ENCODE data around the gene HSD11B2. TPM values are rescaled to one million over a fixed set of nuclear protein-coding genes. Genes with fewer than 3 reads are reported as not detected.

The HSD11B2 gene
- total and polyA plus RNA-seq, 2 of the 8 experiments (the other 6 are each of a cell fraction or from before 2014, with no cell fraction given) = 28.7 to 32.9 TPM

DNA sequence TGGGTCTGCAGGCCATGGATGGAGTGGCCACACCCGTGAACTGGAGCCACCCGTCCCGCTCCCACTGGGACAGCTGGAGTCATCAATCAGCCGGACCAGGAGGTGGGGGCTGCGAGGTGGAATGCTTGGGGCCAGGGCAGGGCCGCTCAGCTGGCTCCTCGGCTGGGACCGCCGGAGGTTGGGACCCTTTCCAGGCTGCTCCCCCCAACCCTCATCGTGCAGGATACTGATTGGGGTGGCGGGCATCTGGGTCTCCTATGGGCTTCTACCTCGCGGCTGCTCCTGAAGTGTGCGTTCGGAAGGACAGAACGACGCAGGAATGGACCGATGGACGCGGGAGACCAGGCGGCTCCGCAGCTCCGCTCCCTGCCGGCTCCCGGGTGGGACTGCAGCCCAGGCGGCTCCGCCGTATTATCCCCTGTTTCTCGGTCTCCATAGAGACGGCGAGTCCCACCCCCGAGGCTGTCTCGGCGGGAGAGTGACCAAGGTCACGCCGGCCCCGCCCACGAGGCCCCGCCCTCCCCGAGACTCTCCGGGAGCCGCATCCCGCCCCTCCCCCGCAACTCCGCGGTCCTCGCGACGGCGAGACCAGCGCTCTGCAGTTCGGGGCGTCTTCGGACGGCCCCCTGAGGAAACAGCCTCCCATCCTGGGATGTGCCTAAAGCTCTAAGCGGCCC is 37.7 kb upstream of the HSD11B2 start, which contains the start of gene TPPP3:
Gene TPPP3 (minus strand): TSS at position 388 of the 677 bp plus-strand sequence. CDS start 2,387 bp downstream, outside the sequence.
- Histone ChIP-seq H3K36me3 (ENCODE audit: control insufficient read depth in 2 of 4, insufficient read depth in 4 of 4, low read length in 3 of 4) (no peaks in the 10 kb centered on the region), H4K20me1 (replicated peaks in 1 of 2; ENCODE audit: control insufficient read depth in 1 of 2, insufficient read depth in 2 of 2, low read length in 2 of 2) (peaks cover 6 to 9% of the 10 kb centered on the region in 2 experiments), H3K27ac (ENCODE audit: low read depth, low read length) (no peak within 1 kb of the TSS), H3K18ac (ENCODE audit: extremely low read depth, low read length) (peak within 1 kb of the TSS; percentile 32; the same call in 1 of the 2 replicates), H4K8ac (ENCODE audit: extremely low read depth, insufficient read depth, low read length) (peak within 1 kb of the TSS; percentile 81), H3K23ac (ENCODE audit: insufficient read length) (no peak within 1 kb of the TSS), H2BK15ac (ENCODE audit: low read length) (peak within 1 kb of the TSS; percentile 72; the same call in 1 of the 2 replicates), H2BK5ac (ENCODE audit: low read depth, low read length) (no peak within 1 kb of the TSS), H2BK12ac (ENCODE audit: low read depth, low read length) (peak within 1 kb of the TSS; percentile 84; the same call in 1 of the 2 replicates), H3K4me1 (replicated peaks in 1 of 4; ENCODE audit: control insufficient read depth in 3 of 4, insufficient read depth in 4 of 4, low read length in 3 of 4) (peaks cover 0 to 35% (median 23%) of the 10 kb centered on the region in 4 experiments; a peak in 6 of 7 replicates), H2BK20ac (ENCODE audit: low read length) (0 out of 2 replicates have a peak within 1 kb of the TSS, but pooled peaks have one; percentile 80), H3K4me3 (ENCODE audit: extremely low read depth in 1 of 4, insufficient read depth in 2 of 4, low read depth in 3 of 4, low read length in 4 of 4) (peak within 1 kb of the TSS; percentile 21 to 58 (median 39); a peak in 7 of 8 replicates), H3K14ac (ENCODE audit: insufficient read length) (no peak within 1 kb of the TSS), H3K9me3 (ENCODE audit: insufficient read depth in 2 of 2, low read depth in 1 of 2, low read length in 1 of 2) (no peaks in the 10 kb centered on the region), H3K27me3 (replicated peaks in 1 of 4; ENCODE audit: control insufficient read depth in 3 of 4, extremely low read depth in 1 of 4, insufficient read depth in 3 of 4, low read length in 3 of 4) (peaks cover 24 to 49% (median 41%) of the 10 kb centered on the region in 4 experiments), H2AK5ac (ENCODE audit: low read depth, low read length) (no peak within 1 kb of the TSS), H2BK120ac (replicated peaks; ENCODE audit: low read depth, low read length) (no peak within 1 kb of the TSS), H2AFZ (ENCODE audit: low read length) (no peak within 1 kb of the TSS), H3K4ac (replicated peaks; ENCODE audit: insufficient read length, low read depth, low read length) (no peak within 1 kb of the TSS), H3K79me2 (ENCODE audit: control insufficient read depth in 1 of 2, insufficient read depth in 2 of 2, low read length in 2 of 2) (no peaks in the 10 kb centered on the region), H3K23me2 (ENCODE audit: low read depth, low read length) (no peaks in the 10 kb centered on the region; the same call in 1 of the 2 replicates), H3K4me2 (ENCODE audit: insufficient read depth in 1 of 2, low read depth in 2 of 2, low read length in 2 of 2) (peak within 1 kb of the TSS; percentile 56 to 86), H3K9ac (replicated peaks in 1 of 4; ENCODE audit: extremely low read depth in 1 of 4, low read depth in 3 of 4, low read length in 3 of 4) (no peak within 1 kb of the TSS; a peak in 1 of 7 replicates), H4K91ac (replicated peaks; ENCODE audit: insufficient read length, low read length) (no peak within 1 kb of the TSS), H3K79me1 (ENCODE audit: low read depth, low read length) (no peaks in the 10 kb centered on the region), H4K5ac (ENCODE audit: insufficient read length, low read depth, low read length) (no peak within 1 kb of the TSS), H3K56ac (replicated peaks; ENCODE audit: insufficient read length, low read depth, low read length) (no peak within 1 kb of the TSS)
- FAIRE-seq (no peak), DNase-seq (ENCODE audit: low read depth in 1 of 2, low spot score in 2 of 2) (peak in 1 of 2 experiments; percentile 87)
- WGBS, 2 experiments (ENCODE audit: extremely low coverage in 1 of 2, insufficient coverage in 1 of 2, insufficient read length in 1 of 2, insufficient replicate concordance in 2 of 2, low coverage in 1 of 2, low lambda C conversion rate in 2 of 2, missing lambda C conversion rate in 1 of 2) = 27% methylated on average over 14 of the region's 56 CpGs; no CpG with 5 or more reads in 1 of the 2 experiments
- ChIA-PET CTCF (ENCODE audit: partially characterized antibody) (interaction anchor here (0.6 to 32.4 kb wide), 28 partner anchors 9 to 563 kb away, joined by 3 to 476 read pairs (median 5); partner anchors contain the start of genes KCTD19, LRRC36, NAE1 and ZDHHC1), POLR2A (ENCODE audit: partially characterized antibody) (interaction anchor here (0.5 to 1.7 kb wide), 5 partner anchors 10 to 184 kb away, joined by 3 to 12 read pairs (median 3); partner anchors contain the start of gene HSD11B2)
- TF ChIP-seq ZNF274 (IDR thresholded peaks at IDR 0.05; ENCODE audit: borderline replicate concordance, extremely low read depth, low read length) (no peak), TEAD4 (IDR thresholded peaks at IDR 0.05; ENCODE audit: low read depth, low read length) (no peak), RAD21 (IDR thresholded peaks at IDR 0.05 in 1 of 2, conservative IDR thresholded peaks at IDR 0.05 in 1 of 2; ENCODE audit: low read depth in 2 of 2, low read length in 2 of 2) (peak; percentile 39 to 53; a peak in 2 of 4 replicates), CTCF (IDR thresholded peaks at IDR 0.05; ENCODE audit: control extremely low read depth in 1 of 3, insufficient read depth in 1 of 3, low read depth in 1 of 3, low read length in 3 of 3) (peak in 2 of 3 experiments; percentile 66 to 69; a peak in 3 of 4 replicates), KDM4A (IDR thresholded peaks at IDR 0.05; ENCODE audit: low read depth, low read length, severe bottlenecking) (peak; percentile 54), SAP30 (IDR thresholded peaks at IDR 0.05; ENCODE audit: insufficient read depth, insufficient replicate concordance, low read length) (no peak), RNF2 (IDR thresholded peaks at IDR 0.05; ENCODE audit: borderline replicate concordance, low read depth, low read length, missing control alignments, poor library complexity, severe bottlenecking) (no peak)
